K562 (cell line): Measurements from ENCODE around the gene CNR1. TPM values are rescaled to one million over a fixed set of nuclear protein-coding genes. Genes with fewer than 3 reads are reported as not detected.

Source experiments
- ATAC-seq: fragments of 200-7000 bp; cut with Tn5 transposase; 3 replicates; pipeline ENCODE4 v1.9.1; 2020; ENCODE audit warnings: moderate library complexity
- BruUV-seq: library from RNA; stranded (reverse); fragments of 400-500 nt; replicated peaks from 2 replicates; lab custom pipeline; 2021; lab: Mats Ljungman, UMichigan
- CTCF ChIA-PET: fragments of 300-600 bp; formaldehyde crosslinking; extraction: SDS; loops from one replicate; lab custom pipeline; 2021; ENCODE audit warnings: low intra/inter-chr PET ratio; lab: Yijun Ruan, JAX
- POLR2A ChIA-PET: fragments of 300-600, 350-650 bp; sonication (Branson Sonifier 250); formaldehyde crosslinking; extraction: SDS; loops from one replicate; lab custom pipeline; 2021; ENCODE audit warnings: antibody characterized with exemption, inconsistent platforms; lab: Yijun Ruan, JAX
- DNase-seq, 4 experiments: peaks; one replicate each; pipeline versions ENCODE4 v3.0.0 to v3.0.0-alpha.2; 2011 to 2018; ENCODE audit warnings: low spot score in 3 of 4, mixed read lengths in 3 of 4; ENCODE audit errors: extremely low read depth in 1 of 4
- FAIRE-seq: peaks from 2 replicates; lab custom pipeline; 2011; peaks lifted over from hg19 to GRCh38; lab: Jason Lieb, UNC
- H2AFZ ChIP-seq: 2 replicates; pipeline ENCODE4 v1.6.0; 2011; ENCODE audit warnings: low read depth, low read length, control low read depth, inconsistent platforms
- H3K27ac ChIP-seq: fragments of 200-600 bp; 3 replicates; pipeline ENCODE4 v1.8.0; 2011; ENCODE audit warnings: low read depth, mild to moderate bottlenecking, control low read depth, inconsistent platforms, low read length, moderate library complexity, mixed read lengths; ENCODE audit errors: extremely low read depth
- H3K27me3 ChIP-seq, 2 experiments: fragments of 300-600 bp in 1 of 2; 2 replicates in 1 of 2; 3 replicates in 1 of 2; pipeline versions ENCODE4 v1.6.0 to v1.8.0; 2011; ENCODE audit warnings: inconsistent platforms in 2 of 2, low read length in 2 of 2, mild to moderate bottlenecking in 1 of 2, mixed read lengths in 1 of 2, moderate library complexity in 1 of 2; ENCODE audit not compliant: control insufficient read depth in 2 of 2, insufficient read depth in 2 of 2
- H3K36me3 ChIP-seq: fragments of 300-600 bp; 3 replicates; pipeline ENCODE4 v1.8.0; 2011; ENCODE audit warnings: mild to moderate bottlenecking, low read length, inconsistent platforms; ENCODE audit not compliant: control insufficient read depth, insufficient read depth
- H3K4me1 ChIP-seq, 2 experiments: fragments of 200-600 bp in 1 of 2; replicated peaks in 1 of 2; 2 replicates in 1 of 2; 3 replicates in 1 of 2; pipeline versions ENCODE4 v1.5.1 to v1.8.0; 2011; ENCODE audit warnings: inconsistent platforms in 2 of 2, low read length in 2 of 2, mild to moderate bottlenecking in 1 of 2, mixed read lengths in 1 of 2, moderate library complexity in 1 of 2; ENCODE audit not compliant: control insufficient read depth in 2 of 2, insufficient read depth in 2 of 2
- H3K4me2 ChIP-seq: 2 replicates; pipeline ENCODE4 v1.6.1; 2011; ENCODE audit warnings: low read length, control low read depth, inconsistent platforms, mixed read lengths; ENCODE audit not compliant: insufficient read depth
- H3K4me3 ChIP-seq: fragments of 200-600 bp; sonication (generic), shearing (Covaris generic); 2 replicates; pipeline ENCODE4 v1.5.1; 2016; ENCODE audit warnings: control low read depth, inconsistent platforms
- H3K79me2 ChIP-seq: fragments of 200-600 bp; 3 replicates; pipeline ENCODE4 v1.8.0; 2011; ENCODE audit warnings: low read length, inconsistent platforms; ENCODE audit not compliant: control insufficient read depth, insufficient read depth
- H3K9ac ChIP-seq, 2 experiments: 2 replicates each; pipeline versions ENCODE4 v1.6.0 to v1.6.1; 2011; ENCODE audit warnings: low read depth in 2 of 2, low read length in 2 of 2, control low read depth in 1 of 2, inconsistent platforms in 1 of 2, mild to moderate bottlenecking in 1 of 2, mixed read lengths in 1 of 2; ENCODE audit not compliant: insufficient read depth in 1 of 2
- H3K9me1 ChIP-seq: one replicate; pipeline ENCODE4 v1.6.0; 2011; ENCODE audit warnings: inconsistent platforms, mild to moderate bottlenecking, low read length, moderate library complexity; ENCODE audit not compliant: control insufficient read depth, insufficient read depth
- H3K9me3 ChIP-seq: replicated peaks from 2 replicates; pipeline ENCODE4 v1.5.1; 2011; ENCODE audit warnings: low read depth, low read length, inconsistent platforms; ENCODE audit not compliant: control insufficient read depth, insufficient read depth
- H4K20me1 ChIP-seq: replicated peaks from 2 replicates; pipeline ENCODE4 v1.6.1; 2011; ENCODE audit warnings: low read length, inconsistent platforms, mixed read lengths; ENCODE audit not compliant: control insufficient read depth, insufficient read depth
- HEY1 ChIP-seq: fragments of 250-450 bp; sonication (Bioruptor Pico); IDR thresholded peaks from 2 replicates; pipeline ENCODE4 v1.5.0; 2020; ENCODE audit warnings: mild to moderate bottlenecking, moderate library complexity, borderline replicate concordance
- IFI16 ChIP-seq: fragments of 250-450 bp; sonication (Bioruptor Pico); IDR thresholded peaks from 2 replicates; pipeline ENCODE4 v2.1.2; 2022; ENCODE audit warnings: mild to moderate bottlenecking, inconsistent platforms
- JUNB ChIP-seq: fragments of 450-650 bp; formaldehyde crosslinking; conservative IDR thresholded peaks from 2 replicates; pipeline ENCODE4 v1.4.0; 2020; ENCODE audit warnings: mild to moderate bottlenecking
- SMARCB1 ChIP-seq: IDR thresholded peaks from 2 replicates; pipeline ENCODE4 v1.6.1; 2011; ENCODE audit warnings: improper control_type of control experiment, low read depth; ENCODE audit not compliant: insufficient read length
- TFAM ChIP-seq: fragments of 250-450 bp; sonication (Bioruptor Pico); conservative IDR thresholded peaks from 2 replicates; pipeline ENCODE4 v1.5.0; 2021; ENCODE audit warnings: mild to moderate bottlenecking, moderate library complexity
- WGBS: fragments of 100-300 bp; shearing (Covaris generic); methylation state at CpG from one replicate; pipeline ENCODE4 v1.1.6; 2016; ENCODE audit warnings: low coverage, mixed read lengths; ENCODE audit not compliant: insufficient coverage; ENCODE audit errors: missing lambda C conversion rate; 5-methylcytosine and 5-hydroxymethylcytosine counted together
- in situ Hi-C: fragments of 300-500 bp; cut with MboI; formaldehyde crosslinking; loops from 4 replicates; pipeline ENCODE4 v1.15.0; 2018; ENCODE audit warnings: inconsistent platforms, mixed read lengths
- intact Hi-C: fragments of 100-400 bp; cut with micrococcal nuclease; formaldehyde crosslinking; loops from 2 replicates; pipeline ENCODE4 v1.14.2; 2022
- polyA plus RNA-seq, 8 experiments: library from polyadenylated mRNA; depleted of rRNA in 4 of 8; stranded (reverse) in 5 of 8; unstranded in 3 of 8; fragments of >200 nt; fragmentation: Nextera tagmentation in 2 of 8; fragmentation: Illumina TruSeq in 1 of 8; extraction: Ambion mirVana in 2 of 8; extraction: Trizol in 1 of 8; gene quantifications; 2 replicates each; pipeline versions ENCODE4 v1.2.1 to v1.2.3, GENCODE V29; 2011 to 2014; ENCODE audit warnings: inconsistent platforms in 1 of 8, missing spikeins in 1 of 8
- total RNA-seq, 7 experiments: library from RNA; depleted of rRNA in 6 of 7; stranded (reverse); fragments of >200 nt in 6 of 7; fragmentation: Illumina TruSeq in 2 of 7; extraction: Trizol in 2 of 7; gene quantifications; 2 replicates each; pipeline versions ENCODE4 v1.2.1 to v1.2.3, GENCODE V29; 2011 to 2021; ENCODE audit warnings: low replicate concordance in 1 of 7
- TF ChIP-seq, protein P1 (sequence below), 2 experiments: fragments of 450-650 bp; IDR thresholded peaks; 2 replicates each; pipeline ENCODE4 v1.6.1; 2018; ENCODE audit warnings: mild to moderate bottlenecking in 2 of 2, low read depth in 1 of 2; ENCODE audit not compliant: partially characterized antibody in 2 of 2
- TF ChIP-seq, protein P2 (sequence below): sonication (generic); formaldehyde crosslinking; IDR thresholded peaks from 2 replicates; pipeline ENCODE4 v1.8.0; 2022; ENCODE audit warnings: missing genetic modification reagents, mild to moderate bottlenecking, borderline replicate concordance

Gene CNR1
- total and polyA plus RNA-seq, 9 of the 15 experiments (the other 6 are each of a cell fraction or from before 2014, with no cell fraction given): 0.50 to 1.9 (median 1.2) TPM; not detected in 1

DNA sequence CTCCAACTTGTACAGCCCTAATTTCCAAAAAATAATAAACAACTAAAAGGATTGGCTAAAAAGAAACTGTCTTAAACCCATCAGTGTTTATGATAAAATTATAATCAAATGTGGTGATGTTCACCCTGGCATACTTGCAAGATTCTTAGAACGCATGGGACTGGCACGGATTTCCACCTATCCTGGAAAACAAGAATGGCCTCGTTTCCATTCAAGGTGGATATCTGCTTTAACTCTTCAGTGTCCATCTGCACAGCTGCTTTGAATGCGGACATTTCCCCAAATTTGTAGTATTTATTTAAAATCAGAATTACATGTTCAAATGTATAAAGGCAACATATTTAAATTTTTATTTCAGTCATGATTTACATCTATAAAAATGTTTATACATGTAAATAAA lies 4.2 kb downstream of the CNR1 start:
- no peaks in the 10 kb centered on the region for H3K36me3 ChIP-seq
- in situ Hi-C loops (no loop called here), intact Hi-C loops (no loop called here)
- H3K4me2 ChIP-seq: no peak overlapping the region
- no peaks in the 10 kb centered on the region for H3K9me1 ChIP-seq
- H4K20me1 ChIP-seq: no peaks in the 10 kb centered on the region; the same call in 1 of the 2 replicates
- H3K4me1 ChIP-seq: peaks cover 0 to 15% of the 10 kb centered on the region in 2 experiments; a peak in 2 of 5 replicates
- no peak for DNase-seq
- no peak overlapping the region for H3K4me3 ChIP-seq
- no peak overlapping the region for H3K9ac ChIP-seq
- no TSS peak for BruUV-seq
- CTCF ChIA-PET: no interaction called here
- no peak for ATAC-seq
- H3K27me3 ChIP-seq: peaks cover 8 to 16% of the 10 kb centered on the region in 2 experiments; a peak in 4 of 5 replicates
- H3K79me2 ChIP-seq: no peaks in the 10 kb centered on the region
- no peak overlapping the region for H2AFZ ChIP-seq
- FAIRE-seq: no peak
- H3K9me3 ChIP-seq: no peaks in the 10 kb centered on the region
- POLR2A ChIA-PET: no interaction called here
- TF ChIP-seq, protein P1, sequence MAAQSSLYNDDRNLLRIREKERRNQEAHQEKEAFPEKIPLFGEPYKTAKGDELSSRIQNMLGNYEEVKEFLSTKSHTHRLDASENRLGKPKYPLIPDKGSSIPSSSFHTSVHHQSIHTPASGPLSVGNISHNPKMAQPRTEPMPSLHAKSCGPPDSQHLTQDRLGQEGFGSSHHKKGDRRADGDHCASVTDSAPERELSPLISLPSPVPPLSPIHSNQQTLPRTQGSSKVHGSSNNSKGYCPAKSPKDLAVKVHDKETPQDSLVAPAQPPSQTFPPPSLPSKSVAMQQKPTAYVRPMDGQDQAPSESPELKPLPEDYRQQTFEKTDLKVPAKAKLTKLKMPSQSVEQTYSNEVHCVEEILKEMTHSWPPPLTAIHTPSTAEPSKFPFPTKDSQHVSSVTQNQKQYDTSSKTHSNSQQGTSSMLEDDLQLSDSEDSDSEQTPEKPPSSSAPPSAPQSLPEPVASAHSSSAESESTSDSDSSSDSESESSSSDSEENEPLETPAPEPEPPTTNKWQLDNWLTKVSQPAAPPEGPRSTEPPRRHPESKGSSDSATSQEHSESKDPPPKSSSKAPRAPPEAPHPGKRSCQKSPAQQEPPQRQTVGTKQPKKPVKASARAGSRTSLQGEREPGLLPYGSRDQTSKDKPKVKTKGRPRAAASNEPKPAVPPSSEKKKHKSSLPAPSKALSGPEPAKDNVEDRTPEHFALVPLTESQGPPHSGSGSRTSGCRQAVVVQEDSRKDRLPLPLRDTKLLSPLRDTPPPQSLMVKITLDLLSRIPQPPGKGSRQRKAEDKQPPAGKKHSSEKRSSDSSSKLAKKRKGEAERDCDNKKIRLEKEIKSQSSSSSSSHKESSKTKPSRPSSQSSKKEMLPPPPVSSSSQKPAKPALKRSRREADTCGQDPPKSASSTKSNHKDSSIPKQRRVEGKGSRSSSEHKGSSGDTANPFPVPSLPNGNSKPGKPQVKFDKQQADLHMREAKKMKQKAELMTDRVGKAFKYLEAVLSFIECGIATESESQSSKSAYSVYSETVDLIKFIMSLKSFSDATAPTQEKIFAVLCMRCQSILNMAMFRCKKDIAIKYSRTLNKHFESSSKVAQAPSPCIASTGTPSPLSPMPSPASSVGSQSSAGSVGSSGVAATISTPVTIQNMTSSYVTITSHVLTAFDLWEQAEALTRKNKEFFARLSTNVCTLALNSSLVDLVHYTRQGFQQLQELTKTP (IDR thresholded peaks at IDR 0.05; ENCODE audit: low read depth in 1 of 2, partially characterized antibody in 2 of 2): no peak
- TF ChIP-seq HEY1 (CRISPR knock-in tag): no peak
- TF ChIP-seq TFAM (CRISPR knock-in tag): no peak
- TF ChIP-seq, protein P2, sequence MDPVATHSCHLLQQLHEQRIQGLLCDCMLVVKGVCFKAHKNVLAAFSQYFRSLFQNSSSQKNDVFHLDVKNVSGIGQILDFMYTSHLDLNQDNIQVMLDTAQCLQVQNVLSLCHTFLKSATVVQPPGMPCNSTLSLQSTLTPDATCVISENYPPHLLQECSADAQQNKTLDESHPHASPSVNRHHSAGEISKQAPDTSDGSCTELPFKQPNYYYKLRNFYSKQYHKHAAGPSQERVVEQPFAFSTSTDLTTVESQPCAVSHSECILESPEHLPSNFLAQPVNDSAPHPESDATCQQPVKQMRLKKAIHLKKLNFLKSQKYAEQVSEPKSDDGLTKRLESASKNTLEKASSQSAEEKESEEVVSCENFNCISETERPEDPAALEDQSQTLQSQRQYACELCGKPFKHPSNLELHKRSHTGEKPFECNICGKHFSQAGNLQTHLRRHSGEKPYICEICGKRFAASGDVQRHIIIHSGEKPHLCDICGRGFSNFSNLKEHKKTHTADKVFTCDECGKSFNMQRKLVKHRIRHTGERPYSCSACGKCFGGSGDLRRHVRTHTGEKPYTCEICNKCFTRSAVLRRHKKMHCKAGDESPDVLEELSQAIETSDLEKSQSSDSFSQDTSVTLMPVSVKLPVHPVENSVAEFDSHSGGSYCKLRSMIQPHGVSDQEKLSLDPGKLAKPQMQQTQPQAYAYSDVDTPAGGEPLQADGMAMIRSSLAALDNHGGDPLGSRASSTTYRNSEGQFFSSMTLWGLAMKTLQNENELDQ (CRISPR knock-in tag): no peak
- TF ChIP-seq JUNB (CRISPR knock-in tag): no peak
- TF ChIP-seq SMARCB1: no peak
- TF ChIP-seq IFI16 (CRISPR knock-in tag): no peak
- 7% methylated on average over 4 of the region's 4 CpGs for WGBS
- no peak overlapping the region for H3K27ac ChIP-seq
